HepG2 (cell line): Measurements from ENCODE around the gene CD68. TPM values are rescaled to one million over a fixed set of nuclear protein-coding genes. Genes with fewer than 3 reads are reported as not detected.
A peak's percentile ranks its signal among the peaks of the same experiment; 100 is the strongest.

Experiments
- CSRNP1 ChIP-seq: sonication (generic); formaldehyde crosslinking; IDR thresholded peaks from 2 replicates; pipeline ENCODE4 v1.8.1; 2023; ENCODE audit warnings: mild to moderate bottlenecking, missing genetic modification reagents
- FOXJ3 ChIP-seq: sonication (generic); formaldehyde crosslinking; IDR thresholded peaks from 2 replicates; pipeline ENCODE4 v1.4.0; 2020; ENCODE audit warnings: missing genetic modification reagents, mild to moderate bottlenecking, borderline replicate concordance
- FUBP1 ChIP-seq: sonication (generic); formaldehyde crosslinking; IDR thresholded peaks from 2 replicates; pipeline ENCODE4 v1.5.1; 2020; ENCODE audit warnings: missing genetic modification reagents, mild to moderate bottlenecking, borderline replicate concordance
- GABPA ChIP-seq, 2 experiments: IDR thresholded peaks; 2 replicates each; pipeline ENCODE4 v1.6.1; 2011 to 2016; ENCODE audit warnings: low read depth in 2 of 2, low read length in 1 of 2, missing biosample characterization in 1 of 2, missing genetic modification characterization in 1 of 2
- GABPB1 ChIP-seq: IDR thresholded peaks from 2 replicates; pipeline ENCODE4 v1.6.1; 2016; ENCODE audit warnings: mild to moderate bottlenecking, missing genetic modification reagents, moderate library complexity, missing compliant biosample characterization
- GPBP1L1 ChIP-seq: sonication (generic); formaldehyde crosslinking; IDR thresholded peaks from 2 replicates; pipeline ENCODE4 v1.5.0; 2020; ENCODE audit warnings: mild to moderate bottlenecking, missing genetic modification reagents
- GPN1 ChIP-seq: sonication (generic); formaldehyde crosslinking; IDR thresholded peaks from 2 replicates; pipeline ENCODE4 v1.5.1; 2020; ENCODE audit warnings: missing genetic modification reagents, borderline replicate concordance
- HMGXB4 ChIP-seq, 2 experiments: sonication (generic) in 1 of 2; formaldehyde crosslinking in 1 of 2; IDR thresholded peaks; 2 replicates each; pipeline versions ENCODE4 v1.4.0 to v1.6.1; 2018 to 2020; ENCODE audit warnings: missing genetic modification reagents in 2 of 2, borderline replicate concordance in 1 of 2, low read depth in 1 of 2, mild to moderate bottlenecking in 1 of 2, missing biosample characterization in 1 of 2
- KMT2A ChIP-seq: sonication (generic); formaldehyde crosslinking; IDR thresholded peaks from 2 replicates; pipeline ENCODE4 v1.4.0; 2020; ENCODE audit warnings: missing genetic modification reagents
- KMT2B ChIP-seq: IDR thresholded peaks from 2 replicates; pipeline ENCODE4 v1.6.1; 2016; ENCODE audit warnings: missing genetic modification reagents, missing compliant biosample characterization
- MED13 ChIP-seq: sonication (generic); formaldehyde crosslinking; IDR thresholded peaks from 2 replicates; pipeline ENCODE4 v1.5.0; 2020; ENCODE audit warnings: missing genetic modification reagents
- NR2F6 ChIP-seq, 2 experiments: IDR thresholded peaks; 2 replicates each; pipeline ENCODE4 v1.6.1; 2016; ENCODE audit warnings: antibody characterized with exemption in 1 of 2, mild to moderate bottlenecking in 1 of 2
- RNF2 ChIP-seq: fragments of 450-650 bp; conservative IDR thresholded peaks from 2 replicates; pipeline ENCODE4 v1.6.1; 2016; ENCODE audit warnings: low read depth
- SNAPC5 ChIP-seq: sonication (generic); formaldehyde crosslinking; IDR thresholded peaks from 2 replicates; pipeline ENCODE4 v1.8.1; 2023; ENCODE audit warnings: mild to moderate bottlenecking, missing genetic modification reagents, borderline replicate concordance
- ZNF317 ChIP-seq: sonication (generic); formaldehyde crosslinking; IDR thresholded peaks from 2 replicates; pipeline ENCODE4 v1.5.0; 2020; ENCODE audit warnings: mild to moderate bottlenecking, missing genetic modification reagents
- ZNF720 ChIP-seq: sonication (generic); formaldehyde crosslinking; IDR thresholded peaks from 2 replicates; pipeline ENCODE4 v1.4.0; 2020; ENCODE audit warnings: missing genetic modification reagents
- ZNF800 ChIP-seq: sonication (generic); formaldehyde crosslinking; IDR thresholded peaks from 2 replicates; pipeline ENCODE4 v1.4.0; 2020; ENCODE audit warnings: missing genetic modification reagents
- polyA plus RNA-seq, 8 experiments: library from polyadenylated mRNA; depleted of rRNA in 3 of 8; stranded (reverse) in 7 of 8; unstranded in 1 of 8; fragments of >200 nt; fragmentation: Illumina TruSeq in 4 of 8; extraction: Trizol in 4 of 8; gene quantifications; 2 replicates each; pipeline versions ENCODE4 v1.2.1 to v1.2.3, GENCODE V29; 2011 to 2016; ENCODE audit warnings: low read depth in 4 of 8, missing spikeins in 1 of 8, mixed read lengths in 1 of 8; ENCODE audit not compliant: insufficient read depth in 1 of 8
- total RNA-seq, 5 experiments: library from RNA; depleted of rRNA; stranded (reverse); fragments of >200 nt; fragmentation: Illumina TruSeq; extraction: Trizol; gene quantifications; 2 replicates each; pipeline ENCODE4 v1.2.3, GENCODE V29; 2016; ENCODE audit warnings: low read depth in 1 of 5

Gene CD68
- total and polyA plus RNA-seq, 2 of the 13 experiments (the other 11 are each of a cell fraction or from before 2014, with no cell fraction given) = 10.3 to 104 TPM

- TF ChIP-seq FUBP1 = peak; percentile 83; the same call in 1 of the 2 replicates
- no peak for TF ChIP-seq MED13 (CRISPR knock-in tag)
- TF ChIP-seq KMT2A (CRISPR knock-in tag) = no peak
- TF ChIP-seq RNF2 = 0 out of 2 replicates have a peak, but pooled peaks have one; percentile 46
- no peak for TF ChIP-seq GPBP1L1
- TF ChIP-seq KMT2B (CRISPR knock-in tag) = 0 out of 2 replicates have a peak, but pooled peaks have one; percentile 23
- TF ChIP-seq GPN1 (CRISPR knock-in tag) = no peak
- peak; percentile 85; the same call in 1 of the 2 replicates for TF ChIP-seq ZNF800 (CRISPR knock-in tag)
- TF ChIP-seq HMGXB4 (CRISPR knock-in tag; IDR thresholded peaks at IDR 0.05; ENCODE audit: borderline replicate concordance in 1 of 2, low read depth in 1 of 2) = peak; percentile 31 to 37; a peak in 1 of 4 replicates
- TF ChIP-seq SNAPC5 = no peak
- TF ChIP-seq GABPB1 (CRISPR knock-in tag) = peak; percentile 76
- peak; percentile 44; the same call in 1 of the 2 replicates for TF ChIP-seq ZNF317
- no peak; the same call in 1 of the 2 replicates for TF ChIP-seq NR2F6 (IDR thresholded peaks at IDR 0.05)
- peak; percentile 59 for TF ChIP-seq NR2F6 (CRISPR knock-in tag; IDR thresholded peaks at IDR 0.05)
- TF ChIP-seq ZNF720 = no peak
- TF ChIP-seq GABPA (IDR thresholded peaks at IDR 0.05; ENCODE audit: low read depth, low read length) = peak; percentile 52
- TF ChIP-seq GABPA (CRISPR knock-in tag; IDR thresholded peaks at IDR 0.05; ENCODE audit: low read depth) = peak; percentile 91
- peak; percentile 59; the same call in 1 of the 2 replicates for TF ChIP-seq FOXJ3 (CRISPR knock-in tag)
- TF ChIP-seq CSRNP1 (CRISPR knock-in tag) = no peak; the same call in 1 of the 2 replicates
Observed at GRCh38 chr17:7579001-7579833, at the start of gene CD68 (continued).
